IPS-15b (cell line): ENCODE results near the gene HOXA9.

ENCODE experiments used
- H3K27me3 ChIP-seq: one replicate; pipeline ENCODE4 v1.6.1; 2013; ENCODE audit warnings: low read length; ENCODE audit not compliant: control insufficient read depth, insufficient read depth
- H3K36me3 ChIP-seq: one replicate; pipeline ENCODE4 v1.6.1; 2013; ENCODE audit warnings: low read length; ENCODE audit not compliant: control insufficient read depth, insufficient read depth
- H3K4me1 ChIP-seq: one replicate; pipeline ENCODE4 v1.6.1; 2013; ENCODE audit warnings: mild to moderate bottlenecking, low read length; ENCODE audit not compliant: control insufficient read depth, insufficient read depth
- H3K4me3 ChIP-seq: one replicate; pipeline ENCODE4 v1.5.1; 2013; ENCODE audit warnings: low read depth, low read length
- H3K9ac ChIP-seq: one replicate; pipeline ENCODE4 v1.6.1; 2013; ENCODE audit warnings: low read depth, mild to moderate bottlenecking, low read length
- H3K9me3 ChIP-seq: one replicate; pipeline ENCODE4 v1.6.1; 2013; ENCODE audit warnings: mild to moderate bottlenecking, low read length; ENCODE audit not compliant: control insufficient read depth, insufficient read depth

HOXA9 gene

GRCh38 chr7:27198871-27199801 lies 33.8 kb upstream of the HOXA9 start:
- Histone ChIP-seq H3K36me3 (no peaks in the 10 kb centered on the region), H3K9me3 (no peaks in the 10 kb centered on the region), H3K27me3 (peaks cover 94% of the 10 kb centered on the region), H3K4me1 (no peaks in the 10 kb centered on the region), H3K9ac (no peak overlapping the region), H3K4me3 (peak overlapping the region; percentile 28)

DNA sequence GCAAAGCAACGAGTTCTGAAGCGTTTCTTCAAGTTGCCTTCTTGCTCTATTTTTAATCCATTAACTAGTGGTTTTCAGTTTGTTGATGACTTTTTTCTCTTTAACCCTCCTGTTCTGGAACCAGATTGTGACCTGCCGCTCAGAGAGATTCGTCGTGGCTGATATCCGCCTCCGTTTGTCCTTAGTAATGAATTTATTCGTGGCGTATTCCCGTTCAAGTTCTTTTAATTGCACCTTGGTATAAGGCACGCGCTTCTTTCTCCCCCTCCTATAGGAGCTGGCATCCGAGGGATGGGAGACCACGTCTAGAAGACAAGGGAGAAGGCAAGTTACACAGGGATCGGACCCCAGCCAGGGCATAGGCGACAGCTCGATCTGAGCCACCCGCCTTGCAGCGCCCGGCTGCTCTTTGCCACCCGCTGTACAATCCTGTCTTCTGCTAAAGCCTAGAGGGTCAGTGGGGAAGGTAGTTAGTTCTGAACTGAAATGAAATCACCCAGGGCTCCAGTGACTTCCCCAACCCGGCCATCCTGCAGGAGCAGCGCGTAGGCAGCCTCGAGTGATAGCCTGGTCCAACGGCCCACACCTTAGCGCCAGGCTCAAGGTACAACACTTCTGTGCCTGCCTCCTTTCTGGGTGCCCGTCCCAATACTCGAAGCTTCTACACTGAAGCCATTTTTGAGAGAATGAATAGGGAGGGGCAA lies 33.0 kb upstream of the HOXA9 start:
- H3K36me3 ChIP-seq: no peaks in the 10 kb centered on the region
- peak overlapping the region; percentile 28 for H3K4me3 ChIP-seq
- H3K27me3 ChIP-seq: peaks cover 94% of the 10 kb centered on the region
- H3K9me3 ChIP-seq: no peaks in the 10 kb centered on the region
- no peaks in the 10 kb centered on the region for H3K4me1 ChIP-seq
- H3K9ac ChIP-seq: no peak overlapping the region

GRCh38 chr7:27197137-27198042 lies 32.1 kb upstream of the HOXA9 start:
- peak overlapping the region; percentile 10 for H3K4me3 ChIP-seq
- H3K4me1 ChIP-seq: no peaks in the 10 kb centered on the region
- peaks cover 94% of the 10 kb centered on the region for H3K27me3 ChIP-seq
- no peaks in the 10 kb centered on the region for H3K36me3 ChIP-seq
- no peaks in the 10 kb centered on the region for H3K9me3 ChIP-seq
- H3K9ac ChIP-seq: no peak overlapping the region

- Histone ChIP-seq H3K4me1 (no peaks in the 10 kb centered on the region), H3K9ac (no peak overlapping the region), H3K36me3 (no peaks in the 10 kb centered on the region), H3K9me3 (no peaks in the 10 kb centered on the region), H3K27me3 (peaks cover 94% of the 10 kb centered on the region), H3K4me3 (no peak overlapping the region)
Observed at GRCh38 chr7:27196287-27196767, 31.0 kb upstream of the HOXA9 start.

DNA sequence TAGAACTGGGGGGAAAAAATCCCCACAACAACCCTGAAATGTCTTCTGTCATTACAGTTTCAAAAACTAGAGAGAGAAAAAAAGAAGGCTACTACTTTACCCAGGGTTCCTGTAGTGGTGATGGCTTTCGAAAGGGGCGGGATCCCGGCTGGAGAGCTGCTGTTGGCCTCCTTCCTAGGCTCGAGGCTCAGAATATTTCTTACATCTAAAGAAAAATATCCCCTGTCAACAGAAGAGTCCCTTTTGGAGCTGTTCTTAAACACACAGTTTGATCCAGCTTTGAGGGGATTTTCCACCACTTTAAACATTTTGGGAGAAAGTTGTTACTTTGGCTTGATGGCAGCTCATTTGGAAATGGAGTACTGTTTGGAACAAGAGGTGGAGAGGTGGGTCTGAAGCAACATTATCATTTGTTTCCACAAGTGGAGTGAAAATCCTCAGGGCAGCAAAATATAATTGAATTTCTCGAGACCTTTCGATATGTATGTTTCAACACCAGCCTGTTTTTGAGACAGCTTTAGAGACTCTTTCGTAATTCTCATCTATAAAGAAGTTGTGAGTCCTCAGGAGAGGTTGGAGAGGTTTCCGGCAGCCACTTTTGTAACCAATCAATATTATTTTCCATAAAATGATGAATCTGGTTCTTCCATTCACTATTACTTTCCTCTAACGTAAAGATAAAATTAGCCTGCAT lies 29.5 kb upstream of the HOXA9 start:
- Histone ChIP-seq H3K9ac (no peak overlapping the region), H3K36me3 (no peaks in the 10 kb centered on the region), H3K27me3 (peaks cover 96% of the 10 kb centered on the region), H3K9me3 (no peaks in the 10 kb centered on the region), H3K4me1 (no peaks in the 10 kb centered on the region), H3K4me3 (no peak overlapping the region)

- Histone ChIP-seq H3K4me3 (peak overlapping the region; percentile 15), H3K4me1 (no peaks in the 10 kb centered on the region), H3K36me3 (no peaks in the 10 kb centered on the region), H3K9me3 (no peaks in the 10 kb centered on the region), H3K9ac (no peak overlapping the region), H3K27me3 (peaks cover 100% of the 10 kb centered on the region)
Observed at GRCh38 chr7:27194002-27194352, 28.6 kb upstream of the HOXA9 start.

DNA sequence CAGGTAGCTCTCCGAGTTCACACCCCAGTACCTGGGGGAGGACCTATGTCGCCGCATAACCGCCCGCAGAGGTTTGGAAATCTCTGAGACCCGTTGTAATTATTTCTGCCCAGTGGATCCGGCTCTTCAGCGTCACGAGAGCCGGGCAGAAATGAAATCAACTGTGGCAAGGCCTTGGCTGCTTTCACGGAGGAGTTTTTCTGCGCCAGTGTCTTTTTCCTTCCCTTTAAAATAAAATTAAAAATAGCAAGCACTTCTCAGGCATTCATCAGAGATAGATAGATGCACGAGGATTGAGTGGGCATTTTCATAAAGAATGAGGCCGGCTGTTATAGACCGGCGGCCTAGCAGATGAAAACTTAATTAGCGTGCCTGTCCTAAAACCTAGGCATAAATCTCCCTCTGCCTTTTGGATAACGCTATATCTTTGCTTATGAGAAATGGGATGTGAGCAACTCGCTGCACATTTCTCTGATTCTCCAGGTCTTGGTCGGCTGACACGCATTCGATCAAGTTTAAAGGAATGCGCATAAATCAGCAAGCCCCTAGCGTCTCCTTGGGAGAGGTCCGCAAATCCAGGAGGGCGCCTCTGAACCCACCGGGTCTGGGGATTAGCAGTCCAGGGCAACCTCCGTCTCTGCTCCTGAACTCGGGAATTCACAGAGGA lies 28.1 kb upstream of the HOXA9 start:
- no peaks in the 10 kb centered on the region for H3K36me3 ChIP-seq
- peaks cover 100% of the 10 kb centered on the region for H3K27me3 ChIP-seq
- no peaks in the 10 kb centered on the region for H3K4me1 ChIP-seq
- no peaks in the 10 kb centered on the region for H3K9me3 ChIP-seq
- no peak overlapping the region for H3K9ac ChIP-seq
- peak overlapping the region; percentile 20 for H3K4me3 ChIP-seq

GRCh38 chr7:27192546-27193334 lies 27.4 kb upstream of the HOXA9 start:
- H3K9me3 ChIP-seq: no peaks in the 10 kb centered on the region
- H3K9ac ChIP-seq: no peak overlapping the region
- H3K4me3 ChIP-seq: peak overlapping the region; percentile 20
- H3K4me1 ChIP-seq: no peaks in the 10 kb centered on the region
- no peaks in the 10 kb centered on the region for H3K36me3 ChIP-seq
- peaks cover 100% of the 10 kb centered on the region for H3K27me3 ChIP-seq

- H3K36me3 ChIP-seq: no peaks in the 10 kb centered on the region
- no peaks in the 10 kb centered on the region for H3K9me3 ChIP-seq
- H3K4me3 ChIP-seq: peak overlapping the region; percentile 26
- peaks cover 100% of the 10 kb centered on the region for H3K27me3 ChIP-seq
- peaks cover 3% of the 10 kb centered on the region for H3K4me1 ChIP-seq
- H3K9ac ChIP-seq: no peak overlapping the region
Observed at GRCh38 chr7:27191833-27192545, 26.7 kb upstream of the HOXA9 start.
